Esophagus muscularis mucosa (tissue), 4 donors: Measurements from ENCODE around the gene ORC3. TPM values are rescaled to one million over a fixed set of nuclear protein-coding genes. Genes with fewer than 3 reads are reported as not detected.
A peak's percentile ranks its signal among the peaks of the same experiment; 100 is the strongest.

ENCODE experiments used
- DNase-seq: peaks from one replicate; pipeline ENCODE4 v3.0.0-alpha.2; 2017; ENCODE audit errors: extremely low spot score
- H3K27ac ChIP-seq, 4 donors: fragments of 200-600 bp; sonication (generic); replicated peaks in 1 of 4; 1 replicate in 3 of 4; 2 replicates in 1 of 4; pipeline ENCODE4 v1.5.1; 2016 to 2019; ENCODE audit warnings: mild to moderate bottlenecking in 1 of 4
- H3K27me3 ChIP-seq, 4 donors: fragments of 200-600 bp; sonication (generic); one replicate each; pipeline versions ENCODE4 v1.5.1 to v1.6.0; 2016 to 2019
- H3K36me3 ChIP-seq, 4 donors: fragments of 200-600 bp; sonication (generic); one replicate each; pipeline ENCODE4 v1.5.1; 2016 to 2019
- H3K4me1 ChIP-seq, 4 donors: fragments of 200-600 bp; sonication (generic); one replicate each; pipeline ENCODE4 v1.5.1; 2016 to 2019
- H3K4me3 ChIP-seq, 4 donors: fragments of 200-600 bp; sonication (generic); 1 replicate in 2 of 4; 2 replicates in 2 of 4; pipeline ENCODE4 v1.5.1; 2016 to 2019; ENCODE audit warnings: mild to moderate bottlenecking in 4 of 4, moderate library complexity in 1 of 4
- H3K9me3 ChIP-seq, 4 donors: fragments of 200-600 bp; sonication (generic); 1 replicate in 3 of 4; 2 replicates in 1 of 4; pipeline ENCODE4 v1.5.1; 2016 to 2019
- CTCF ChIP-seq, 3 experiments: fragments of 200-600 bp in 2 of 3; fragments of 450-650 bp in 1 of 3; sonication (generic) in 2 of 3; IDR thresholded peaks; one replicate each; pipeline ENCODE4 v1.5.1; 2017 to 2019; ENCODE audit warnings: antibody characterized with exemption in 3 of 3, mild to moderate bottlenecking in 2 of 3, moderate library complexity in 1 of 3
- EP300 ChIP-seq: sonication (generic); formaldehyde crosslinking; IDR thresholded peaks from one replicate; pipeline ENCODE4 v1.6.1; 2017; ENCODE audit warnings: antibody characterized with exemption
- POLR2A ChIP-seq: fragments of 450-650 bp; IDR thresholded peaks from one replicate; pipeline ENCODE4 v1.6.1; 2017; ENCODE audit warnings: antibody characterized with exemption, moderate library complexity, mild to moderate bottlenecking, low read depth
- POLR2AphosphoS5 ChIP-seq, 2 donors: sonication (generic); formaldehyde crosslinking; IDR thresholded peaks; one replicate each; pipeline ENCODE4 v1.6.1; 2017; ENCODE audit warnings: antibody characterized with exemption in 2 of 2
- WGBS: methylation state at CpG from one replicate; pipeline ENCODE4 v1.1.5; 2018; 5-methylcytosine and 5-hydroxymethylcytosine counted together
- intact Hi-C: fragments of 100-400 bp; cut with DNase I; formaldehyde crosslinking; loops from one replicate; pipeline ENCODE4 v1.15.1; 2023
- total RNA-seq, 4 donors: library from RNA; depleted of rRNA; stranded (reverse); fragments of >200 nt; gene quantifications; one replicate each; pipeline versions ENCODE4 v1.1.0 to v1.2.1, GENCODE V29; 2016

ORC3 gene
- total RNA-seq, 4 donors from 2014 or later, result 9.9 to 18.7 (median 12.6) TPM

- H3K9me3 ChIP-seq, result no peaks in the 10 kb centered on the region
- no peaks in the 10 kb centered on the region for H3K4me1 ChIP-seq
- no peaks in the 10 kb centered on the region for H3K27me3 ChIP-seq
- no peak overlapping the region for H3K27ac ChIP-seq
- intact Hi-C loops, result no loop called here
- H3K4me3 ChIP-seq, result no peak overlapping the region
- WGBS, result 97% methylated on average over 1 of the region's 1 CpG
- no peak for DNase-seq
- TF ChIP-seq EP300, result no peak
- TF ChIP-seq CTCF (IDR thresholded peaks at IDR 0.05), result no peak
- TF ChIP-seq POLR2A, result no peak
- H3K36me3 ChIP-seq, result peaks cover 10 to 64% (median 26%) of the 10 kb centered on the region in 4 donors
Observed at GRCh38 chr6:87637106-87637505, 47.2 kb downstream of the ORC3 start.

GRCh38 chr6:87639373-87639772, 49.4 kb downstream of the ORC3 start:
- Histone ChIP-seq H3K9me3 (no peaks in the 10 kb centered on the region), H3K36me3 (peaks cover 10 to 52% (median 24%) of the 10 kb centered on the region in 4 donors), H3K4me1 (no peaks in the 10 kb centered on the region), H3K27me3 (no peaks in the 10 kb centered on the region), H3K27ac (no peak overlapping the region), H3K4me3 (no peak overlapping the region)
- 97% methylated on average over 4 of the region's 4 CpGs for WGBS
- intact Hi-C loops, result no loop called here
- TF ChIP-seq EP300 (no peak), POLR2AphosphoS5 (IDR thresholded peaks at IDR 0.05) (no peak), POLR2A (no peak), CTCF (IDR thresholded peaks at IDR 0.05) (no peak)
- DNase-seq, result no peak

GRCh38 chr6:87641065-87641692, 51.2 kb downstream of the ORC3 start:
- H3K36me3 ChIP-seq, result peaks cover 10 to 36% (median 19%) of the 10 kb centered on the region in 4 donors
- TF ChIP-seq EP300 (no peak), CTCF (IDR thresholded peaks at IDR 0.05) (no peak), POLR2AphosphoS5 (IDR thresholded peaks at IDR 0.05) (no peak), POLR2A (no peak)
- H3K27me3 ChIP-seq, result no peaks in the 10 kb centered on the region
- H3K4me3 ChIP-seq, result no peak overlapping the region
- H3K27ac ChIP-seq, result no peak overlapping the region
- intact Hi-C loops, result no loop called here
- no peaks in the 10 kb centered on the region for H3K9me3 ChIP-seq
- WGBS, result 83% methylated on average over 1 of the region's 1 CpG
- no peak for DNase-seq
- H3K4me1 ChIP-seq, result no peaks in the 10 kb centered on the region

- peaks cover 0 to 18% (median 5%) of the 10 kb centered on the region in 4 donors for H3K36me3 ChIP-seq
- H3K27me3 ChIP-seq, result no peaks in the 10 kb centered on the region
- no peaks in the 10 kb centered on the region for H3K4me1 ChIP-seq
- intact Hi-C loops, result no loop called here
- no peaks in the 10 kb centered on the region for H3K9me3 ChIP-seq
- WGBS, result 81% methylated on average over 1 of the region's 1 CpG
- H3K27ac ChIP-seq, result no peak overlapping the region
- peak overlapping the region in 1 of 4 donors; percentile 6 for H3K4me3 ChIP-seq
- DNase-seq, result no peak
- TF ChIP-seq EP300 (no peak), POLR2A (no peak)
Observed at GRCh38 chr6:87645080-87645479, 55.1 kb downstream of the ORC3 start.

- no peak for DNase-seq
- H3K4me1 ChIP-seq, result peaks cover 0 to 4% (median 2%) of the 10 kb centered on the region in 4 donors
- no peak overlapping the region for H3K27ac ChIP-seq
- no peak for TF ChIP-seq CTCF (IDR thresholded peaks at IDR 0.05)
- no peak for TF ChIP-seq EP300
- TF ChIP-seq POLR2AphosphoS5 (IDR thresholded peaks at IDR 0.05), result no peak
- TF ChIP-seq POLR2A, result no peak
- no peak overlapping the region for H3K4me3 ChIP-seq
- H3K27me3 ChIP-seq, result no peaks in the 10 kb centered on the region
- no peaks in the 10 kb centered on the region for H3K9me3 ChIP-seq
- 64% methylated on average over 3 of the region's 3 CpGs for WGBS
- peaks cover 0 to 10% (median 4%) of the 10 kb centered on the region in 4 donors for H3K36me3 ChIP-seq
- intact Hi-C loops, result no loop called here
Observed at GRCh38 chr6:87653074-87653962, 63.4 kb downstream of the ORC3 start.
